Bronchial epithelial cell (primary cell): ENCODE data around the gene MYH13. TPM values are rescaled to one million over a fixed set of nuclear protein-coding genes. Genes with fewer than 3 reads are reported as not detected.

Source experiments
- DNase-seq: peaks from one replicate; pipeline ENCODE4 v3.0.0-alpha.2; 2010; ENCODE audit warnings: low read depth
- FAIRE-seq: peaks from 2 replicates; lab custom pipeline; 2011; peaks lifted over from hg19 to GRCh38; lab: Jason Lieb, UNC
- H3K27me3 ChIP-seq: 2 replicates; pipeline ENCODE4 v1.5.1; 2011; ENCODE audit warnings: low read length; ENCODE audit not compliant: control insufficient read depth, insufficient read depth
- H3K36me3 ChIP-seq: 2 replicates; pipeline ENCODE4 v1.5.1; 2011; ENCODE audit warnings: low read length; ENCODE audit not compliant: control insufficient read depth, insufficient read depth
- H3K4me3 ChIP-seq: 2 replicates; pipeline ENCODE4 v1.5.1; 2011; ENCODE audit warnings: mild to moderate bottlenecking, low read depth, low read length, control low read depth
- total RNA-seq: library from RNA; depleted of rRNA; stranded (reverse); fragments of >200 nt; gene quantifications from 2 replicates; pipeline ENCODE4 v1.2.1, GENCODE V29; 2014
- TF ChIP-seq, protein P1 (sequence below): IDR thresholded peaks from 2 replicates; pipeline ENCODE4 v1.5.1; 2011; ENCODE audit warnings: mild to moderate bottlenecking, moderate library complexity, low read length, control low read depth, inconsistent platforms; ENCODE audit not compliant: insufficient read depth, severe bottlenecking

Gene MYH13
- total RNA-seq, 1 donor from 2014 or later = not detected

DNA sequence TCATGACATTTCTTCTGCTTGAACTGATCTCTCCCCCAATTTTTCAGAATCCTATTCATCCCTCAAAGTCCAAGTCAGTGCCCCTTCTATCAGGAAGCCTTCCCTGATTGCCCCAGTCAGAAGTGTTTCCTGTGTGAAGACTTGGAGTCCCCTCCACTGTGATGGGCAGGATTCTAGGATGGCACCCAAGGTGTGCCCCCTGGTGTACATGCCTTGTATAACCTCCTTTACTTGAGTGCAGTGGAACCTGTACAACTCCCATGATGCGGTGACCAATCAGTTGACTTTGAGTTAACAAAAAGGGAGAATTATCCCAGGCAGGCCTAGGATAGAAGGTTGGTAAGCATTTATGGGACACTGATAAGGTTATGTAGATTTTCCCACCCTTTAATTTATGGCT, 23.4 kb downstream of the MYH13 start:
- DNase-seq = no peak
- Histone ChIP-seq H3K4me3 (no peak overlapping the region), H3K36me3 (no peaks in the 10 kb centered on the region), H3K27me3 (no peaks in the 10 kb centered on the region)
- FAIRE-seq = no peak
- TF ChIP-seq, protein P1, sequence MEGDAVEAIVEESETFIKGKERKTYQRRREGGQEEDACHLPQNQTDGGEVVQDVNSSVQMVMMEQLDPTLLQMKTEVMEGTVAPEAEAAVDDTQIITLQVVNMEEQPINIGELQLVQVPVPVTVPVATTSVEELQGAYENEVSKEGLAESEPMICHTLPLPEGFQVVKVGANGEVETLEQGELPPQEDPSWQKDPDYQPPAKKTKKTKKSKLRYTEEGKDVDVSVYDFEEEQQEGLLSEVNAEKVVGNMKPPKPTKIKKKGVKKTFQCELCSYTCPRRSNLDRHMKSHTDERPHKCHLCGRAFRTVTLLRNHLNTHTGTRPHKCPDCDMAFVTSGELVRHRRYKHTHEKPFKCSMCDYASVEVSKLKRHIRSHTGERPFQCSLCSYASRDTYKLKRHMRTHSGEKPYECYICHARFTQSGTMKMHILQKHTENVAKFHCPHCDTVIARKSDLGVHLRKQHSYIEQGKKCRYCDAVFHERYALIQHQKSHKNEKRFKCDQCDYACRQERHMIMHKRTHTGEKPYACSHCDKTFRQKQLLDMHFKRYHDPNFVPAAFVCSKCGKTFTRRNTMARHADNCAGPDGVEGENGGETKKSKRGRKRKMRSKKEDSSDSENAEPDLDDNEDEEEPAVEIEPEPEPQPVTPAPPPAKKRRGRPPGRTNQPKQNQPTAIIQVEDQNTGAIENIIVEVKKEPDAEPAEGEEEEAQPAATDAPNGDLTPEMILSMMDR = no peak

DNA sequence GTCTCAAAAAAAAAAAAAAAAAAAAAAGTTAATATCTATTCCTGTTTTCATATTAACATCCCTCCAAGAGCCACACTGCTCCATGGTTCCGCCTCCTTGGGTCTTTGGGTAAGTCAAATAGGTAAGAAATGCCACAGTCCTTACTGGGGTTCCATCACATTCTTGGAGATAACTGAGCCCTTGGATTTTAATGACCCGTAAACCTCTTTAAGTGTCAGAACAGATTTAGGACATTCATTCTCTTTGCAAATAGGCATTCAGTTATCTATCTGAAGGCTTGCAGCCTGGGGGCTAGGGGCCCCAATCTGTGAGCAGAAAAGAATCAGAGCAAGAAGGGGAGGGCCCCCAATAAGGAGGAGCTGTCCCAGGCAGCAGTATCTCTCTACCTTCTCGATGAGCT, 28.0 kb downstream of the MYH13 start:
- FAIRE-seq (no peak), DNase-seq (no peak)
- Histone ChIP-seq H3K36me3 (no peaks in the 10 kb centered on the region), H3K4me3 (no peak overlapping the region), H3K27me3 (no peaks in the 10 kb centered on the region)
- TF ChIP-seq, protein P1 = no peak

DNA sequence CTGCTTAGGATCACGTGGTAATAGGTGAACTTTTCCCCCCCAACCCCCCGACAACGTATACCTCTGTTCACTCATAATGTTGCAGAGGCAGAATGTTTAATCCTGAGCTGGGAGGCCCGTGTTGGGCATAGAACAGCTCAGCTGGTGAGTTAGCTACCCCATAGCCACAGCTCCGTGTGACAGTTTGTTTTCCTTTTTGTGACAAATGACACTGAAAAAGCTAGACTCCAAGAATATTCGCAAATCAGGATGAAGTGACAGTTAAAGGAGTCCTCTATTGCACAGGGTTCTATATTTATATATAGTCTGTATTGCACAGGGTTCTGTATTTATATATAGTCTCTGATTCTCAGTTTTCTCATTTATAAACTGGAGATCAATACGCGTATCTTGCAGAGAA, 33.8 kb downstream of the MYH13 start:
- DNase-seq = no peak
- no peaks in the 10 kb centered on the region for H3K36me3 ChIP-seq
- no peak for FAIRE-seq
- H3K27me3 ChIP-seq = no peaks in the 10 kb centered on the region
- TF ChIP-seq, protein P1 = no peak
- no peak overlapping the region for H3K4me3 ChIP-seq

DNA sequence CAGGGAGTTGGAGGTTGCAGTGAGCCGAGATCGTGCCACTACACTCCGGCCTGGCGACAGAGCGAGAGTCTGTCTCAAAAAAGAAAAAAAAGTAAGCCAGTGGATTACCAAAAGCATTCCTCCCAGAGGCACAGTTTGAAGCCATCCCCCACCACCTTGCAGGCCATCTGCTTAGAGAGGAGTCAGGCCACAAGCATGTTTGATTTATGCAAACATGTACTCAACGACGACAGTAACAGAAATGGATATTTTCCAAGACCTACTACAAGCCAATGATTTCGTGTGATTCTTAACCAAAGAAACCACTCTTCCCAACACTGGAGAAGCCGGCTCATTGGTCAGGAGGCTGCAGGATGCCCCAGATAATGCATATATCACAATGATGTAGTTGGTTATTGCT, 34.8 kb downstream of the MYH13 start:
- Histone ChIP-seq H3K4me3 (no peak overlapping the region), H3K27me3 (no peaks in the 10 kb centered on the region), H3K36me3 (no peaks in the 10 kb centered on the region)
- no peak for DNase-seq
- TF ChIP-seq, protein P1 = no peak
- no peak for FAIRE-seq

DNA sequence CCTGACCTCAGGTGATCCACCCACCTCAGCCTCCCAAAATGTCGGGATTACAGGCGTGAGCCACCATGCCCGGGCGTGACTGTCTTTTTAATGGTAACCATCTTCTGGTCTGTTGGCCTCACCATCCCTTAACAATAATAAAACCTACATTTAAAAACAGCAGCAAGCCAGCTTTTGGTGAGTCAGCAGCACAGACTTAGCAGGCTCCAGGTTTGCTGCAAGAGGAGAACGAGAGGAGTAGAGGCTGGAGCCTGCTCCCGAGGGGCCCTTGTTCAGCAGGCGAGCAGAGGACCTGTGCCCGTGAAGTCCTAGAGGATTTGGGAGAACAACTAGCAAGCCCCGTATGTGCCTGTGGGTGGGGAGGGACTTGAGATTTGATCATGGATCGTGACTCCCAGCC, 35.7 kb downstream of the MYH13 start:
- FAIRE-seq (no peak), DNase-seq (no peak)
- no peaks in the 10 kb centered on the region for H3K36me3 ChIP-seq
- TF ChIP-seq, protein P1 = no peak
- H3K27me3 ChIP-seq = no peaks in the 10 kb centered on the region
- no peak overlapping the region for H3K4me3 ChIP-seq

DNA sequence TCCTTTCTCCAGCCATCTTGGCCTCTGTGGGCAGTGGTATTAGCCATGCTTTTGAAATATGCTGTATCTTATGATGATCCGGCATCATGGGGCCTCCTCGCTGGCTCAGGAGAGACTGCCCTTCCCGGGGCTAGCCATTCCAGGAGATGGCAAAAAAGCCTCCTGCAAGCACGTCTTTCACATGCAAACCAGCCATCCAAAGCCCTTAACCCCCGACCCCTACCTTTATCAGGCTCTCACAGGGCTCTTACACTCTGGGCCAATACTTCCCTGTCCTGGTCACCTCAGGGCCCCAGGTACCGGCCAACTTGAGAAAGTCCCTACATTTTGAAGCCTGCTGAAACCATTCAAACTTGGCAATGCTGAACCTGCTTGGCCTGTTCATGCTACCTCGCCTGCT, 36.4 kb downstream of the MYH13 start:
- Histone ChIP-seq H3K27me3 (no peaks in the 10 kb centered on the region), H3K36me3 (no peaks in the 10 kb centered on the region), H3K4me3 (no peak overlapping the region)
- DNase-seq (no peak), FAIRE-seq (no peak)
- TF ChIP-seq, protein P1 = no peak
